ENCODE measurements around the gene NSUN2.

NSUN2 gene

GRCh38 chr5:6602441-6602840 is 30.4 kb downstream of the NSUN2 start:
- DNase-seq: no peak

GRCh38 chr5:6601816-6602215 is 31.0 kb downstream of the NSUN2 start:
- DNase-seq: no peak

- DNase-seq: no peak
These were observed 31.6 kb downstream of the NSUN2 start for GRCh38 chr5:6601271-6601670.

- DNase-seq: no peak
These were observed 33.1 kb downstream of the NSUN2 start for GRCh38 chr5:6599739-6600138.

- no peak for DNase-seq
These were observed 34.4 kb downstream of the NSUN2 start for GRCh38 chr5:6598351-6598900.

GRCh38 chr5:6597557-6597956 is 35.3 kb downstream of the NSUN2 start:
- DNase-seq: no peak

- DNase-seq: no peak
These were observed 36.5 kb downstream of the NSUN2 start for GRCh38 chr5:6596388-6596787.

GRCh38 chr5:6595405-6595804 is 37.4 kb downstream of the NSUN2 start:
- no peak for DNase-seq

GRCh38 chr5:6594066-6594465 is 38.8 kb downstream of the NSUN2 start:
- no peak for DNase-seq

- no peak for DNase-seq
These were observed 39.5 kb downstream of the NSUN2 start for GRCh38 chr5:6593148-6594016.

- no peak for DNase-seq
These were observed 40.2 kb downstream of the NSUN2 start for GRCh38 chr5:6592601-6593000.

GRCh38 chr5:6591671-6592288 is 41.1 kb downstream of the NSUN2 start:
- DNase-seq: no peak

GRCh38 chr5:6590581-6590980 is 42.3 kb downstream of the NSUN2 start:
- DNase-seq: no peak

GRCh38 chr5:6587171-6587570 is 45.7 kb downstream of the NSUN2 start:
- DNase-seq: no peak

- no peak for DNase-seq
These were observed 46.2 kb downstream of the NSUN2 start for GRCh38 chr5:6586647-6587042.

GRCh38 chr5:6585939-6586646 is 46.8 kb downstream of the NSUN2 start:
- no peak for DNase-seq

- no peak for DNase-seq
These were observed 47.7 kb downstream of the NSUN2 start for GRCh38 chr5:6585168-6585567.

GRCh38 chr5:6584727-6585126 is 48.1 kb downstream of the NSUN2 start:
- DNase-seq: no peak

GRCh38 chr5:6584101-6584645 is 48.7 kb downstream of the NSUN2 start:
- no peak for DNase-seq

GRCh38 chr5:6583049-6583880 is 49.6 kb downstream of the NSUN2 start:
- no peak for DNase-seq

- no peak for DNase-seq
These were observed 50.3 kb downstream of the NSUN2 start for GRCh38 chr5:6582507-6583048.
